HG02973 (cell line): ENCODE results near the gene ADH6.
"Not testable (repeated sequence)": the region's sequence is repeated elsewhere in the genome, so short reads cannot be mapped to it uniquely, and the experiment has no call there.

Experiments used
- ATAC-seq: cut with Tn5 transposase; IDR thresholded peaks from one replicate; pipeline ENCODE4 v1.9.1; 2021; ENCODE audit warnings: moderate library complexity; ENCODE audit not compliant: unreplicated experiment

Gene ADH6

DNA sequence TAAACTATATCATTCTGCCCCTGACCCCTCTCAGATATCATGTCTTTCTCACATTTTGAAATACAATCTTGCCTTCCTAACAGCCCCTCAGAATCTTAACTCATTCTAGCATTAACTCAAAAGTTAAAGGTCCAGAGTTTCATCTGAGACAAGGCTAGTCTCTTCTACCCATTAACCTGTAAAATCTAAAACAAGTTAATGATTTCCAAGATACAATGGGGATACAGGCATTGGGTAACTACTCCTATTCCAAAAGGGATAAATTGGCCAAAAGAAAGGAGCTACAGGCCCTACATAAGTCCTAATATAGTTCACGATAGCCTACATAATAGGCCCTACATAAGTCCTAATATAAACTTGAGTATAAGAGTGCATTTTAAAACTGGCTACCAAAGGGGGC is 18.9 kb downstream of the ADH6 start:
- ATAC-seq: no peak

DNA sequence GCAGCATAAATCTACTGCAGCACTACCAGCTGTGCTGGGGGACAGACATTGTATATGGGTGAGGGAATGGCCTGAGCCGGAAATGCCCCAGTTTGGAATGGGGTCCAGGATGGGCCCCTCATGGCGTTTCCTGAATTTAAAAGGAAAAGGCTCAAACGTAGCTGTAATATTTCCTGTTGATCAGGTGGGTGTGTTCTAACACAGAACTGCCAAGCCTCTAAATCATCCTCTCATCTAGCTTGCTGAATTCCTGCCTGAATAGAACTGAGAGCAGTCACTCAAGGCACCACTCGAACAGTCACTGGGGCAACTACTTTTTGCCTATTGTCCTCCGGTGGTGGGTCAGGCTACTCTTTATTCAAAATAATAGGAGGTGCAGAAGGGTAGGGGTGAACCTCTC is 28.7 kb downstream of the ADH6 start:
- no peak for ATAC-seq

DNA sequence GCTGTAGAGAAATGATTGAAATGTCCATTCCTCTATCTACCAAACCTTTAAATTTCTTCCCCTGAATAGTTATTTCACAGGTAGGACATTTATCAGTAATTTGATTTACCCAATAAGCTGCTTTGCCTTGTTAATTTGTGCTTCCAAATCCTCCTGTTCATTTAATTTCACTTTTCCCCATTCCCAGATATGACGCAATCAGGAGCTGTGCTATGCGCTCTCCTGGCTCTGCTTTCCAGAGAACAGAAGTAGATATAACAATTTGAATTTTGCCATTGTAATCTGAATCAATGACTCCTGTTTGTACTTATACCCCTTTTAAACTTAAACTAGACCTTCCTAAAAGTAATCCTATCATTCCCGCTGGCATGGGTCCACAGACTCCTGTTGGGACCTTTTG is 29.1 kb downstream of the ADH6 start:
- ATAC-seq: not testable (repeated sequence)

DNA sequence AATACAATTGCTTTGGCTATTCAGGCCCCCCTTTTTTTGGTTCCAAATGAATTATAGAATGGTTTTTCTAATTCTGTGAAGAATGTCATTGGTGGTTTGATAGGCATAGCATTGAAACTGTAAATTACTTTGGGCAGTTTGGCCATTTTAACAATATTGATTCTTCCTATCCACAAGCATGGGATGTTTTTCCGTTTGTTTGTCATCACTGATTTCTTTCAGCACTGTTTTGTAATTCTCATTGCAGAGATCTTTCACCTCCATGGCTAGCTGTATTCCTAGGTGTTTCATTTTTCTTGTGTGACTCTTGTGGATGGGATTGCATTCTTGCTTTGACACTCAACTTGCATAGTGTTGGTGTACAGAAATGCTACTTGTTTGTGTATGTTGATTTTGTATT is 33.0 kb downstream of the ADH6 start:
- no peak for ATAC-seq

DNA sequence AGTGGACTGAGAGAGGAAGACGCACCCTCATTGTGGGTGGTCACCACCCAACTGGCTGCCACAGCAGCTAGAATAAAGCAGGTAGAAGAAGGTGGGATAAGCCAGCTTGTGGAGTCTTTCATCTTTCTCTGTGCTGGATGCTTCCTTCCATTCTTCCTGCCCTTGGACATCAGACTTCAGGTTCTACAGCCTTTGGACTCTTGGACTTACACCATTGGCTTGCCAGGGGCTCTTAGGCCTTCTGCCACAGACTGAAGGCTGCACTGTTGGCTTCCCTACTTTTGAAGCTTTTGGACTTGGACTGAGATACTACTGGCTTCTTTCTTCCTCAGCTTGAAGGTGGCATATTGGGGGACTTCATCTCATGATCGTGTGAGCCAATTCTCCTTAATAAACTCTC is 33.5 kb downstream of the ADH6 start:
- no peak for ATAC-seq

DNA sequence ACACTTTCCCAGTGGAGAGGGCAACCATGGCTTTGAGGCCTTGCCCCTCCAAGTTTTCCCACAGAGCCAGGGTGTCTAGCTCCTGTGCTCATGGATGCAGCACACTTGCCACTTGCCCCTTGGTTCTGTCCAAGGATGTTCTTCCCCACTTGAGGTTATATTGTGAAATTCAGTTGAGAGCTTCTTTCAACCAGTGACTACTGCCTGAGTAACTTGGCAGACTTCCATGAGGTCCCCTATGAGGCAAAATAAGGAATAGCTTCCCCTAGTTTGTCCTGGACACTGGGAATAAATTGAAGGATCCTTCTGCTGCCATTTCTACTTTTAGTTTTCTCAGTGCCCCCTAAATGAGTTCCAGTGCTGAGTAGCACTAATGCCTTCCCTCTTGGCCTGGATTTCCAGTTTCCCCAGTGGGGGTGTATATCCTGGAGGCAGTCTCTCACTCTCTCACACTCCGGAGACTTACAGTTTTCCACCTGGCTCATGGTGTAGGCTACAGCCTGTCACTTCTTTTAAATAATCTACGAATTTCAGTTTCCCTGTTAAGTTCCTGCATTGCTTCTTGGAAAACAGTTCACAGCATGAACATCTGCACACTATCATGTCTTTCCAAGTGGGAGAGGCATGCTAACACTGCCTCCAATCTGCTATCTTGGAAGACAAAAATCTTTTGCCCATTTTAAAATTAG is 38.5 kb downstream of the ADH6 start:
- ATAC-seq: no peak

DNA sequence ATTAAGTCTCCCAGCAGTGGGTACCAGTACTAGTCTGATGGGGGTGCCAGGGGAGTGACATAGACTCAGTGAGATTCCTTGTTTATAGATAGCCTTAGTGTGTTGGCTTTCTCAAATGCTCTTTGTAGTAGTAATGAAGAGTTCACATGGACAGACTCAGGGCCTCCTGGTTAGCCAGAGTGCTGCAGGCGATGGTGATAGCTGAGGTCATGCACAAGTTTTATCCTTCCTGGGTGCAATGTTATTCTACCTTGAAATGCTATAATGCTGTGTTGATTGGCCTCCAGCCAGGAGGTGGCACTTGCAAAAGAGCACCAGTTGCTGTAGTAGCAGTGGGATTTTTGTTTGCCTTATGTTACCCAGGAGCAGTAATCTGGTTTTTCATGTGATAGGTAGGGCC is 39.4 kb downstream of the ADH6 start:
- no peak for ATAC-seq

DNA sequence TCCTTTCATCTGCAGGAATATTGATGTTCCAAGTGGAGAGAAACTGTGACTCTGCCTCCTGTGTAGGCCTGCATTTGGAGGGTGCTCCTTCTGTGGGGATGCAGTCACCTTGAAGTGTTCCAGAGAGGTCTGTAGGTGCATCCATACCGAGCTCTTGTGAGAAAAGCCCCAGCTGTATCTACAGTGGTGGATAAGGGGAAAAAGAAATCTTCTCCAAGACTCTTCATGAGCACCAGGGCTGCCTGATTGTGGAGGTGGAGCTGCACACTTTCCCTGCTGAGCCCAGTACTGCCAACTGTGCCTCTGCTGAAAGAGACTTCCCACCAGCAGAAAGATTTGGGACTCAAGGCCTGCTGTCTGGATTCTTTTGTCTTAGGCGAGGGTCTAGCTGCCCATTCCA is 39.9 kb downstream of the ADH6 start:
- no peak for ATAC-seq

DNA sequence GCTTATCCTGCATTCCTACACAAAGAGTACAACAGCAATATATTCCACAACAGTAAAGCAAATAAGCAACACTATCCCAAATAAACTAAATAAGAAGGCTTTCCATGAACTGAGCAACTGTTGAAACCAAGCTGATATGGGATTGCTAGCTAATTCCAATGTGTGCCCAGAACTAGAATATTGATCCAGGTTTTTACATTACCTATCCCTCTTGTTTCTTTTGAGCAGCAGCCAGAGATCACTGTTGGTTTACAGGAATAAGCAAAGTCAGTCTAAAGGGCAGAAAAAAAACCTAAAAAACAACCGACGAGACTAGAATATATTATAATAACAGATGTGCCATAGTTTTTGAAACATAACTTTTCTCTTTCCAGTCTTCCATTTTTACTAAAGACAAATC is 52.5 kb downstream of the ADH6 start:
- ATAC-seq: no peak

DNA sequence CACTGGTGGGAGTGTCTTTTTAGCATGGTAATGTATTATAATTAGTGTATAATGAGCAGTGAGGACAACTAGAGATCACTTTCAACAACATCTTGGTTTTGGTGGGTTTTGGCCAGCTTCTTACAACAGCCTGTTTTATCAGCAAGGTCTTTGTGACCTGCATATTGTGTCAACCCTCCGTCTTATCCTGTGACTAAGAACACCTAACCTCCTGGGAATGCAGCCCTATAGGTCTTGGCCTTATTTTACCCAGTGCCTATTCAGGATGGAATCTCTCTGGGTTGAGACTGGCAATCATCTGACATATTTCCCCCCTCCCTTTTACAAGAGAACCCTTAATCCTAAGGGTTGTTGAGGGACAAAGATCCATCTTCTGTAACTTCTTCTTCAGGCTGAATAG is 53.1 kb downstream of the ADH6 start:
- no peak for ATAC-seq

DNA sequence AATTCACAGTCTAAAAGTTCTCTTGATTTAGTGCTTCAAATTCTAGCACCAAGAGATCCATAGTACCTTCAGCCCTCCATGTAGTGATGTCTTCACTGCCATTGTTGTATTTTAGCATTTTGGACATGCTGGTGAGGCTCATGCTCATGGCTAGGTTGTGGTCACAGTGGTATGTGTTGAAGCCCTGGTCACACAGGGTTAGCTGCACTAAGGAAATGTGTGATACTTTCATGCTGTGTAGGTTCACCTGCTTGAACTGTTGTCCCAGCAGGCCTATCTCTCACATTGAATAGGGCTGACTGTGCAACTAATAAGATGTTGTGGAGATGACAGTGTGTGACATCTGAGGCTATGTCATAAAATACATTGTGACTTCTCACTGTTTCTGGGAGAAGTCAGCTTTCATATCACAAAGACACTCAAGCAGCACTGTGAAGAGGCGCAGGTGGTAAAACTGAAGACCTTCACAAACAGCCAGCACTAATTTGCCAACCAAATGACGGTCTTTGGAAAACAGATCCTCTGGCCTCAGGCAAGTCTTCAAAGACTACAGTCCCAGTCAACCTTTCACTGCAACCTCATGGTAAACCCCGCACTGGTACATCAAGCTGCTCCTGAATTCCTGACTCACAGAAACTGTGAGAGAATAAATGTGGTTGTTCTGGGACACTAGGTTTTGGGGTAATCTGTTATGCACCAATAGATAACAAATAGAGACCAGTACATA is 57.5 kb downstream of the ADH6 start:
- no peak for ATAC-seq

DNA sequence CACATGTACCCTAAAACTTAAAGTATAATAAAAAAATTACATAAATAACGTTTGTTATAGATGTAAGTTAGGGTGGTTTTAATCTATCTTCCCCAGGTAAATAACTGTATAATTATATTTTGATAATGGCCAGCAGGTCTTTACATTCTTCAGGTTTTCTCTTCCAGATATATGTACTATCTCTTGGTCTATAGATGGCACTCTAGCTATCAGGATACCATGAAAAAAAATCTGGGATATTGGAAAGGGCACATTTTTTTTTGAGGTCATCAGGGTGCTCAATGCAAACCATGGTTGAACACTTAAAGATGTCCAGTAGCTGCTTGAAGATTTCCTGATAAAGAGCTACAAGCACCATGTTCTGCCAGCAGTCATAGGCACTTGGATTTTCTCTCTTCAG is 59.3 kb downstream of the ADH6 start:
- ATAC-seq: no peak

DNA sequence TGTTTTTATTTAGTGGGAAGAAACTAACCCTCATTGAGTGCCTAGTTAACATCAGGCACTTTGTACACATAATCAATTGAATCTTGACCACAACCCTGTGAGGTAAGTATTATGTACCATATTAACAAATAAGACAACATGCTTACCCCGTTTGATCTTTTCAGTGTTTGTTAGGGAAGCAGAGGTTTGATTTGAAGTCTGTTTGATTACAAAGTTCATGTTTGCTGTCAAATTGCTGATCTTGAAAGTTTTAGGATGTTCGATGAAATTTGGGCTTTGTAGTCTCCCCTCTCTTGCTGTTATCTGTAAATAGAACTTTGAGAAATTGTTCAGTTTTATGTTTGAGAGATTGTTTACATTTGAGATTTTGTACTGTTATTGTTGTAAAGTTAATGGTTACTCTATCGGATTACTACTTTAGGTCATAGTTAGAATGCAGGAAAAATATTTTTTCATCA is 61.5 kb downstream of the ADH6 start:
- ATAC-seq: no peak

DNA sequence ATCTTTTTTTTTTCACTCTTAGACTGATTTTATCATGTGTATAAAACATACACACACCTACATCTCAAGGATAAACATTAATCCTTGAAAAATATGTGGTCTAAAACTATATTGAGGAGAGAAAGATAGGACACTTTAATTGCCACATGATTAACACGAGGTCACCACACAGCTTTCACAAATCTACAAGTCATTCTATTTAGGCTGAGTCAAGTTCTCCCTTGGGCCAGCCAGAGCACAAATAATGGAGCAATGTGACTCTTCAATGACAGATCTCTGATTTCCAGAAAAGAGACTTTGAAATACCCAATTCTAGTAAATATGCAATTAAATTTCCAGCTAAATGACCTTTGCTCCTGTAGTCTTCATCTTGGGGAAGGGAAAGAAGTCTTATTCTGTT is 62.1 kb downstream of the ADH6 start:
- ATAC-seq: no peak

DNA sequence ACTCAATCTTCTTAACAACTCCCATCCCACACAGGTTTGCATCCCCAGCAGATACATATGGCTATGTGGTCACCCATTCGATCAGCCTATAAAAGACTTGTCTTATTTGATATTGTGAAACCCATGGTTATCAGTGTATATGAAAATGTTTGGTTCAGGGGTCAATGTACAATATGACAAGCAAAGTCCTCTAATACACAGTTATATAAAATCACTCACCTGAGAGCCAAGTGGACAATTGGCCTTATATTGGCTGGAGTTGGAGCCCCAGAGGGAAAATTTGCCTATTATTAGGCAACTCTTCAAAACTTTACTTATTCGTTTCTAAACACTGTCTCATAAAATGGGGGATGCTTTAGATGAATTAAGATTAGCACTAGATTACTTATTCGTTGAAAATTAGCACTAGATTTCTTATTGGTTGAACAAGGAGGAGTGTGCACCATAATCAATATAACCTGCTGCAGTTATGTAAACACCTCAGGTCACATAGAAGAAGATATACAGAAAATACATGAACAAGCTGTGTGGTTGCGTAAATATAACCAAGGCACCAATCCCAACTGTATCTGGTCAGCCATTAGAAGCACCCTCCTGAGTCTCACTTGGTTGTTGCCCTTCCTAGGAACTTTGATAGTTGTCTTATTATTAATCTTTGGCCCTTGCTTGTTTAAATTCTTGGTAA is 64.2 kb downstream of the ADH6 start:
- ATAC-seq: no peak
